GM18861 (cell line): ENCODE data around the gene OSBPL5.

Experiments
- ATAC-seq: cut with Tn5 transposase; IDR thresholded peaks from one replicate; pipeline ENCODE4 v1.9.1; 2021; ENCODE audit not compliant: unreplicated experiment

The OSBPL5 gene

GRCh38 chr11:3135481-3136440 lies 29.3 kb downstream of the OSBPL5 start:
- ATAC-seq: no peak

GRCh38 chr11:3134651-3135480 lies 30.2 kb downstream of the OSBPL5 start:
- ATAC-seq: no peak

GRCh38 chr11:3134218-3134621 lies 30.9 kb downstream of the OSBPL5 start:
- ATAC-seq: no peak

- no peak for ATAC-seq
These were observed 31.6 kb downstream of the OSBPL5 start for GRCh38 chr11:3133261-3134217.

- ATAC-seq: no peak
These were observed 32.3 kb downstream of the OSBPL5 start for GRCh38 chr11:3132831-3133260.

GRCh38 chr11:3132271-3132781 lies 32.8 kb downstream of the OSBPL5 start:
- ATAC-seq: no peak

- ATAC-seq: no peak
These were observed 33.7 kb downstream of the OSBPL5 start for GRCh38 chr11:3131330-3131941.

- ATAC-seq: no peak
These were observed 34.6 kb downstream of the OSBPL5 start for GRCh38 chr11:3130269-3131071.

- no peak for ATAC-seq
These were observed 35.4 kb downstream of the OSBPL5 start for GRCh38 chr11:3129591-3130268.

GRCh38 chr11:3129181-3129590 lies 35.9 kb downstream of the OSBPL5 start:
- ATAC-seq: no peak

- no peak for ATAC-seq
These were observed 36.5 kb downstream of the OSBPL5 start for GRCh38 chr11:3128356-3129180.

- ATAC-seq: no peak
These were observed 37.3 kb downstream of the OSBPL5 start for GRCh38 chr11:3127706-3128355.

GRCh38 chr11:3126901-3127691 lies 38.0 kb downstream of the OSBPL5 start:
- ATAC-seq: no peak

GRCh38 chr11:3126207-3126865 lies 38.8 kb downstream of the OSBPL5 start:
- no peak for ATAC-seq

- no peak for ATAC-seq
These were observed 40.3 kb downstream of the OSBPL5 start for GRCh38 chr11:3124821-3125220.
